Left lung (tissue), 14 donors: ENCODE results near the gene SMOC1. TPM values are rescaled to one million over a fixed set of nuclear protein-coding genes. Genes with fewer than 3 reads are reported as not detected.

Source experiments
- ATAC-seq: fragments of 200-7000 bp; cut with Tn5 transposase; one replicate; pipeline ENCODE4 v1.9.1; 2020; ENCODE audit warnings: moderate library complexity
- DNase-seq, 4 donors: peaks; one replicate each; pipeline ENCODE4 v3.0.0-alpha.2; 2013 to 2020
- H3K27ac ChIP-seq, 2 donors: fragments of 200-600 bp; sonication (generic) in 1 of 2; one replicate each; pipeline versions ENCODE4 v1.5.0 to v1.8.0; 2020 to 2021
- H3K27me3 ChIP-seq, 2 donors: fragments of 200-600 bp; sonication (generic) in 1 of 2; one replicate each; pipeline versions ENCODE4 v1.5.0 to v1.8.0; 2020 to 2021
- H3K36me3 ChIP-seq, 2 donors: fragments of 200-600 bp; sonication (generic) in 1 of 2; one replicate each; pipeline versions ENCODE4 v1.5.0 to v1.8.0; 2020 to 2021
- H3K4me1 ChIP-seq, 2 donors: fragments of 200-600 bp; one replicate each; pipeline ENCODE4 v1.8.0; 2021
- H3K4me3 ChIP-seq, 2 donors: fragments of 200-600 bp; sonication (generic) in 1 of 2; one replicate each; pipeline versions ENCODE4 v1.5.0 to v1.8.0; 2020 to 2021; ENCODE audit warnings: mild to moderate bottlenecking in 1 of 2
- H3K9me3 ChIP-seq, 2 donors: fragments of 200-600 bp; sonication (generic) in 1 of 2; one replicate each; pipeline versions ENCODE4 v1.5.0 to v1.8.0; 2020 to 2021
- intact Hi-C, 2 donors: fragments of 100-400 bp; cut with DNase I; formaldehyde crosslinking; loops; one replicate each; pipeline versions ENCODE4 v1.11.2 to v1.14.2; 2022
- long read RNA-seq, 12 donors: library from polyadenylated mRNA in 2 of 12; unstranded in 2 of 12; transcript quantifications; one replicate each; pipeline ENCODE4 v2.0.0 and lab custom pipeline, GENCODE V29; 2019 to 2026
- polyA plus RNA-seq, 6 donors: library from polyadenylated mRNA; unstranded; fragments of 120-200 nt; gene quantifications; one replicate each; pipeline ENCODE4 v1.2.1, GENCODE V29; 2013; ENCODE audit not compliant: insufficient read length in 6 of 6
- total RNA-seq, 2 donors: library from RNA; stranded (reverse); fragmentation: NEBNext Ultra II Directional; extraction: Animal tissue kit (Norgen Biotek cat#: 25700); gene quantifications; one replicate each; pipeline ENCODE4 v1.2.1, GENCODE V29; 2021
- TF ChIP-seq, protein P1 (sequence below), 2 donors: fragments of 200-600 bp; sonication (generic) in 1 of 2; IDR thresholded peaks; one replicate each; pipeline versions ENCODE4 v1.5.0 to v1.8.0; 2021; ENCODE audit warnings: antibody characterized with exemption in 2 of 2
- donor health status: DM: no; HTN: yes; CAD: no.
- donor health status: DM: no; HTN: no; CAD: no.

SMOC1 gene, protein sequence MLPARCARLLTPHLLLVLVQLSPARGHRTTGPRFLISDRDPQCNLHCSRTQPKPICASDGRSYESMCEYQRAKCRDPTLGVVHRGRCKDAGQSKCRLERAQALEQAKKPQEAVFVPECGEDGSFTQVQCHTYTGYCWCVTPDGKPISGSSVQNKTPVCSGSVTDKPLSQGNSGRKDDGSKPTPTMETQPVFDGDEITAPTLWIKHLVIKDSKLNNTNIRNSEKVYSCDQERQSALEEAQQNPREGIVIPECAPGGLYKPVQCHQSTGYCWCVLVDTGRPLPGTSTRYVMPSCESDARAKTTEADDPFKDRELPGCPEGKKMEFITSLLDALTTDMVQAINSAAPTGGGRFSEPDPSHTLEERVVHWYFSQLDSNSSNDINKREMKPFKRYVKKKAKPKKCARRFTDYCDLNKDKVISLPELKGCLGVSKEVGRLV
- 1 to 10 TPM in 1 of 2 donors, under 1 TPM in 1; 0.20 to 1.1 TPM for total RNA-seq
- polyA plus RNA-seq: 1 to 10 TPM; 1.4 to 2.3 (median 1.5) TPM
- long read RNA-seq, donor 1: 0 reads
- long read RNA-seq, donor 2: 0 reads
- long read RNA-seq, donor 3: 0 reads
- long read RNA-seq, donor 4: 0 reads
- long read RNA-seq, donor 5: 0 reads
- long read RNA-seq, donor 6: 0 reads
- long read RNA-seq, donor 7: 0 reads
- long read RNA-seq, donor 8, partial matches to known transcripts: 206 of 206 reads
- long read RNA-seq, donor 8, other reads (novel, unspliced or antisense): 0 of 206 reads
- long read RNA-seq, donor 9: 0 reads
- long read RNA-seq, donor 10: 0 reads
- long read RNA-seq, donor 11: 0 reads
- long read RNA-seq, donor 12: 0 reads

DNA sequence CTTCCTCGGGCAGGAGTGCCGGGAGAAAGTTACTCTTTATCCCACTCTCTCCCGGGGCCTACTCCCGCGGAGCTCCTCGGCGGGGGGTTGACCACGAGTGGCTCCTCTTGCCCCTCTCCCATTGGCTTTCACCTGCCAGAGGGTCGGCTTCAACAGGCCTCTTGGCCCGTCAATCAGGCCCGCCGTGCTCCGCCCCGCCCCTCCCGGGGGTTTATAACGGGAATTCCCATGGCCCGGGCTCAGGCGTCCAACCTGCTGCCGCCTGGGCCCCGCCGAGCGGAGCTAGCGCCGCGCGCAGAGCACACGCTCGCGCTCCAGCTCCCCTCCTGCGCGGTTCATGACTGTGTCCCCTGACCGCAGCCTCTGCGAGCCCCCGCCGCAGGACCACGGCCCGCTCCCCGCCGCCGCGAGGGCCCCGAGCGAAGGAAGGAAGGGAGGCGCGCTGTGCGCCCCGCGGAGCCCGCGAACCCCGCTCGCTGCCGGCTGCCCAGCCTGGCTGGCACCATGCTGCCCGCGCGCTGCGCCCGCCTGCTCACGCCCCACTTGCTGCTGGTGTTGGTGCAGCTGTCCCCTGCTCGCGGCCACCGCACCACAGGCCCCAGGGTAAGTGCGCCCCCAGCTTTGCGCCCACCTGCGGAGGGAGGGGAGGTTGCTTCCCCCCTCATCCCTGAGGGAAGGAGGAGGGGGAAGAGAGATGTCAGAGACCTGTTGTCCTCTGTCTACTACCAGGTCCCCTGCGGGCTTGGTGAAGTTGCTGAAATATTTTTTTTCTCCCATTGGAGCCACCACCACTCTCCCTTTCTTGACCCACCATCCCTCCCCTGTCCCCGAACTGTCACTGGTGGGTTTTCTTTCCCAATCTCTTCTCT lies at the start of gene SMOC1:
Gene SMOC1, plus strand, starts transcription at position 242 of the 869 bp plus-strand sequence. Its CDS starts 263 bp downstream, at position 505.
- H3K9me3 ChIP-seq: no peaks in the 10 kb centered on the region
- ATAC-seq (peak; percentile 34), DNase-seq (peak in 2 of 4 donors; percentile 26 to 76)
- intact Hi-C loops: no loop called here
- H3K27me3 ChIP-seq: peaks cover 30 to 72% of the 10 kb centered on the region in 2 donors
- H3K4me1 ChIP-seq: peaks cover 0 to 10% of the 10 kb centered on the region in 2 donors
- no peak within 1 kb of the TSS for H3K4me3 ChIP-seq
- H3K36me3 ChIP-seq: no peaks in the 10 kb centered on the region
- TF ChIP-seq, protein P1, sequence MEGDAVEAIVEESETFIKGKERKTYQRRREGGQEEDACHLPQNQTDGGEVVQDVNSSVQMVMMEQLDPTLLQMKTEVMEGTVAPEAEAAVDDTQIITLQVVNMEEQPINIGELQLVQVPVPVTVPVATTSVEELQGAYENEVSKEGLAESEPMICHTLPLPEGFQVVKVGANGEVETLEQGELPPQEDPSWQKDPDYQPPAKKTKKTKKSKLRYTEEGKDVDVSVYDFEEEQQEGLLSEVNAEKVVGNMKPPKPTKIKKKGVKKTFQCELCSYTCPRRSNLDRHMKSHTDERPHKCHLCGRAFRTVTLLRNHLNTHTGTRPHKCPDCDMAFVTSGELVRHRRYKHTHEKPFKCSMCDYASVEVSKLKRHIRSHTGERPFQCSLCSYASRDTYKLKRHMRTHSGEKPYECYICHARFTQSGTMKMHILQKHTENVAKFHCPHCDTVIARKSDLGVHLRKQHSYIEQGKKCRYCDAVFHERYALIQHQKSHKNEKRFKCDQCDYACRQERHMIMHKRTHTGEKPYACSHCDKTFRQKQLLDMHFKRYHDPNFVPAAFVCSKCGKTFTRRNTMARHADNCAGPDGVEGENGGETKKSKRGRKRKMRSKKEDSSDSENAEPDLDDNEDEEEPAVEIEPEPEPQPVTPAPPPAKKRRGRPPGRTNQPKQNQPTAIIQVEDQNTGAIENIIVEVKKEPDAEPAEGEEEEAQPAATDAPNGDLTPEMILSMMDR (IDR thresholded peaks at IDR 0.05): no peak
- H3K27ac ChIP-seq: no peak within 1 kb of the TSS

GRCh38 chr14:69838881-69839416 lies 40.3 kb upstream of the SMOC1 start:
- Histone ChIP-seq H3K4me1 (no peaks in the 10 kb centered on the region), H3K27me3 (peaks cover 0 to 31% of the 10 kb centered on the region in 2 donors), H3K9me3 (no peaks in the 10 kb centered on the region), H3K36me3 (no peaks in the 10 kb centered on the region), H3K27ac (no peak overlapping the region), H3K4me3 (no peak overlapping the region)
- TF ChIP-seq, protein P1 (IDR thresholded peaks at IDR 0.05): no peak
- no peak for ATAC-seq
- intact Hi-C loops: no loop called here
- DNase-seq: no peak

GRCh38 chr14:69839661-69840060 lies 39.6 kb upstream of the SMOC1 start:
- TF ChIP-seq, protein P1 (IDR thresholded peaks at IDR 0.05): no peak
- no peaks in the 10 kb centered on the region for H3K4me1 ChIP-seq
- ATAC-seq: no peak

GRCh38 chr14:69841656-69842055 lies 37.6 kb upstream of the SMOC1 start:
- Histone ChIP-seq H3K4me3 (no peak overlapping the region), H3K36me3 (no peaks in the 10 kb centered on the region), H3K27ac (no peak overlapping the region), H3K4me1 (no peaks in the 10 kb centered on the region), H3K9me3 (no peaks in the 10 kb centered on the region), H3K27me3 (peaks cover 0 to 46% of the 10 kb centered on the region in 2 donors)
- DNase-seq: no peak
- no peak for ATAC-seq
- TF ChIP-seq, protein P1 (IDR thresholded peaks at IDR 0.05): no peak
- intact Hi-C loops: no loop called here

More at GRCh38 chr14:69839661-69840060, 39.6 kb upstream of the SMOC1 start:
- H3K27me3 ChIP-seq: peaks cover 0 to 31% of the 10 kb centered on the region in 2 donors
- intact Hi-C loops: no loop called here
- no peaks in the 10 kb centered on the region for H3K9me3 ChIP-seq
- no peak overlapping the region for H3K4me3 ChIP-seq
- no peaks in the 10 kb centered on the region for H3K36me3 ChIP-seq
- no peak overlapping the region for H3K27ac ChIP-seq
- no peak for DNase-seq
